Effector memory CD4-positive, alpha-beta T cell (primary cell): Measurements from ENCODE around the gene RAB3GAP1.

Experiments
- DNase-seq, 3 donors: peaks; one replicate each; pipeline ENCODE4 v3.0.0-alpha.2; 2020
- H3K27ac ChIP-seq: 2 replicates; pipeline ENCODE4 v1.7.0; 2013; ENCODE audit warnings: mild to moderate bottlenecking, low read length, moderate library complexity; ENCODE audit not compliant: insufficient read depth, poor library complexity, severe bottlenecking
- H3K27me3 ChIP-seq: replicated peaks from 2 replicates; pipeline ENCODE4 v1.7.0; 2013; ENCODE audit warnings: mild to moderate bottlenecking, low read length; ENCODE audit not compliant: insufficient read depth, control insufficient read depth, poor library complexity, severe bottlenecking
- H3K36me3 ChIP-seq: 2 replicates; pipeline ENCODE4 v1.7.0; 2013; ENCODE audit warnings: mild to moderate bottlenecking, low read length, moderate library complexity; ENCODE audit not compliant: control insufficient read depth, insufficient read depth
- H3K4me1 ChIP-seq: 2 replicates; pipeline ENCODE4 v1.7.0; 2013; ENCODE audit warnings: low read length, mild to moderate bottlenecking; ENCODE audit not compliant: control insufficient read depth, insufficient read depth, poor library complexity, severe bottlenecking
- H3K4me3 ChIP-seq: 2 replicates; pipeline ENCODE4 v1.7.0; 2013; ENCODE audit warnings: low read length, low read depth, mild to moderate bottlenecking; ENCODE audit not compliant: insufficient read depth, poor library complexity, severe bottlenecking
- H3K9me3 ChIP-seq: 2 replicates; pipeline ENCODE4 v1.7.0; 2013; ENCODE audit warnings: mild to moderate bottlenecking, low read length, moderate library complexity; ENCODE audit not compliant: control insufficient read depth
- total RNA-seq, 3 donors: gene quantifications; one replicate each; lab custom pipeline; 2026; lab: John Stamatoyannopoulos, UW

Gene RAB3GAP1
- total RNA-seq: 63.5 to 77.3 (median 71.4) reads per million in 3 donors

- Histone ChIP-seq H3K27me3 (no peaks in the 10 kb centered on the region), H3K27ac (peak within 1 kb of the TSS; percentile 99), H3K4me3 (peak within 1 kb of the TSS; percentile 73), H3K36me3 (peaks cover 4% of the 10 kb centered on the region), H3K4me1 (peaks cover 10% of the 10 kb centered on the region), H3K9me3 (no peaks in the 10 kb centered on the region)
- peak; percentile 89 to 93 (median 89) for DNase-seq
Observed at GRCh38 chr2:135052042-135052876, at the start of gene RAB3GAP1. RAB3GAP1 (plus strand) TSS chr2:135052292; CDS start chr2:135052308, 16 bp downstream.

GRCh38 chr2:135002836-135003235 lies 49.3 kb upstream of the RAB3GAP1 start:
- Histone ChIP-seq H3K9me3 (no peaks in the 10 kb centered on the region), H3K27ac (no peak overlapping the region), H3K4me1 (peaks cover 3% of the 10 kb centered on the region), H3K4me3 (no peak overlapping the region), H3K27me3 (no peaks in the 10 kb centered on the region), H3K36me3 (no peaks in the 10 kb centered on the region)
- no peak for DNase-seq

- Histone ChIP-seq H3K36me3 (no peaks in the 10 kb centered on the region), H3K4me3 (no peak overlapping the region), H3K4me1 (peaks cover 3% of the 10 kb centered on the region), H3K27ac (no peak overlapping the region), H3K27me3 (no peaks in the 10 kb centered on the region), H3K9me3 (no peaks in the 10 kb centered on the region)
- DNase-seq: peak; percentile 30 to 51 (median 39)
Observed at GRCh38 chr2:135004005-135004746, 47.9 kb upstream of the RAB3GAP1 start.

- no peak for DNase-seq
- no peaks in the 10 kb centered on the region for H3K27me3 ChIP-seq
- no peak overlapping the region for H3K27ac ChIP-seq
- H3K4me3 ChIP-seq: no peak overlapping the region
- H3K4me1 ChIP-seq: peaks cover 3% of the 10 kb centered on the region
- H3K36me3 ChIP-seq: no peaks in the 10 kb centered on the region
- no peaks in the 10 kb centered on the region for H3K9me3 ChIP-seq
Observed at GRCh38 chr2:135005753-135006152, 46.3 kb upstream of the RAB3GAP1 start.

- no peak overlapping the region for H3K27ac ChIP-seq
- H3K4me3 ChIP-seq: no peak overlapping the region
- H3K4me1 ChIP-seq: peaks cover 1% of the 10 kb centered on the region
- H3K9me3 ChIP-seq: no peaks in the 10 kb centered on the region
- no peaks in the 10 kb centered on the region for H3K36me3 ChIP-seq
- H3K27me3 ChIP-seq: no peaks in the 10 kb centered on the region
- DNase-seq: no peak
Observed at GRCh38 chr2:135009339-135009738, 42.8 kb upstream of the RAB3GAP1 start.

GRCh38 chr2:135010200-135010942 lies 41.7 kb upstream of the RAB3GAP1 start:
- H3K27ac ChIP-seq: no peak overlapping the region
- H3K27me3 ChIP-seq: no peaks in the 10 kb centered on the region
- H3K4me1 ChIP-seq: no peaks in the 10 kb centered on the region
- no peaks in the 10 kb centered on the region for H3K36me3 ChIP-seq
- no peak overlapping the region for H3K4me3 ChIP-seq
- no peaks in the 10 kb centered on the region for H3K9me3 ChIP-seq
- DNase-seq: no peak

GRCh38 chr2:135011633-135012032 lies 40.5 kb upstream of the RAB3GAP1 start:
- H3K4me1 ChIP-seq: no peaks in the 10 kb centered on the region
- no peak overlapping the region for H3K4me3 ChIP-seq
- H3K27me3 ChIP-seq: no peaks in the 10 kb centered on the region
- H3K36me3 ChIP-seq: no peaks in the 10 kb centered on the region
- no peak overlapping the region for H3K27ac ChIP-seq
- no peak for DNase-seq
- H3K9me3 ChIP-seq: no peaks in the 10 kb centered on the region

- no peaks in the 10 kb centered on the region for H3K9me3 ChIP-seq
- no peaks in the 10 kb centered on the region for H3K27me3 ChIP-seq
- H3K36me3 ChIP-seq: no peaks in the 10 kb centered on the region
- DNase-seq: no peak
- no peaks in the 10 kb centered on the region for H3K4me1 ChIP-seq
- H3K27ac ChIP-seq: no peak overlapping the region
- no peak overlapping the region for H3K4me3 ChIP-seq
Observed at GRCh38 chr2:135021618-135022017, 30.5 kb upstream of the RAB3GAP1 start.

- Histone ChIP-seq H3K4me3 (no peak overlapping the region), H3K36me3 (no peaks in the 10 kb centered on the region), H3K27me3 (no peaks in the 10 kb centered on the region), H3K9me3 (no peaks in the 10 kb centered on the region), H3K27ac (no peak overlapping the region), H3K4me1 (no peaks in the 10 kb centered on the region)
- no peak for DNase-seq
Observed at GRCh38 chr2:135022952-135023880, 28.9 kb upstream of the RAB3GAP1 start.
